Retinal pigment epithelial cell (primary cell): ENCODE measurements around the gene C1S.
"Not testable (repeated sequence)": the region's sequence is repeated elsewhere in the genome, so short reads cannot be mapped to it uniquely, and the experiment has no call there.

ENCODE experiments used
- DNase-seq: peaks from one replicate; pipeline ENCODE4 v3.0.0-alpha.2; 2010; ENCODE audit warnings: low read depth
- H3K4me3 ChIP-seq: 2 replicates; pipeline ENCODE4 v1.5.1; 2011; ENCODE audit warnings: mild to moderate bottlenecking, low read length, control low read depth, moderate library complexity
- CTCF ChIP-seq: conservative IDR thresholded peaks from 2 replicates; pipeline ENCODE4 v1.5.1; 2011; ENCODE audit warnings: low read depth, low read length, control low read depth, inconsistent platforms

The C1S gene

GRCh38 chr12:7046383-7047105, 14.0 kb upstream of the C1S start:
- TF ChIP-seq CTCF = no peak
- DNase-seq = no peak
- no peak overlapping the region for H3K4me3 ChIP-seq

- H3K4me3 ChIP-seq = no peak overlapping the region
- no peak for TF ChIP-seq CTCF
- no peak for DNase-seq
Measured at GRCh38 chr12:7047306-7047705, 13.2 kb upstream of the C1S start.

- H3K4me3 ChIP-seq, DNase-seq: not testable (repeated sequence)
Measured at GRCh38 chr12:7049445-7049951, 11.0 kb upstream of the C1S start.

- DNase-seq, H3K4me3 ChIP-seq: not testable (repeated sequence)
Measured at GRCh38 chr12:7049973-7050372, 10.5 kb upstream of the C1S start.

GRCh38 chr12:7054925-7055324, 5.6 kb upstream of the C1S start:
- H3K4me3 ChIP-seq = no peak overlapping the region
- TF ChIP-seq CTCF = no peak
- DNase-seq = no peak

GRCh38 chr12:7055736-7056135, 4.8 kb upstream of the C1S start:
- H3K4me3 ChIP-seq, DNase-seq: not testable (repeated sequence)

GRCh38 chr12:7058163-7058845, 2.2 kb upstream of the C1S start:
- peak; percentile 51 for DNase-seq
- no peak overlapping the region for H3K4me3 ChIP-seq
- no peak for TF ChIP-seq CTCF

GRCh38 chr12:7058850-7059395, 1.6 kb upstream of the C1S start:
- no peak overlapping the region for H3K4me3 ChIP-seq
- DNase-seq = no peak
- no peak for TF ChIP-seq CTCF
